ENCODE results near the gene TTC1.

TTC1 gene

DNA sequence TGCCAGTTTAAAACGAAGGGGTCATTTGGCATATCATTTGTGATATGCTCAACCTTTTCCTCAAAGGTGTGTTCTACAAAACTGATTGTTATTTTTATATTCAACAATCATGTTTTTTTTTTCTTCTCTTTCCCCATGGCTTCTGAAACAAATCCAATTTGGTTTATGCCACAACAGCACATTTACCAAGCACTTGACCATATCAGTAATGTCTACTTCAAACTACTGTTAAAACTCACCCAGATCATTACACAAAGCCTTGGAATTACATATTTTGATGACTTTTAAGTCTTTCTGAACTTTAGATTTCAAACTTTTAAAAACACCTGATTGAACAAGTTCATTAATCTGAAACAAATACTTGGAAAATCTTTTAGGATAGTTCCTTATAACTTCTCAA, 81.1 kb downstream of the TTC1 start:
- no peak for DNase-seq

DNA sequence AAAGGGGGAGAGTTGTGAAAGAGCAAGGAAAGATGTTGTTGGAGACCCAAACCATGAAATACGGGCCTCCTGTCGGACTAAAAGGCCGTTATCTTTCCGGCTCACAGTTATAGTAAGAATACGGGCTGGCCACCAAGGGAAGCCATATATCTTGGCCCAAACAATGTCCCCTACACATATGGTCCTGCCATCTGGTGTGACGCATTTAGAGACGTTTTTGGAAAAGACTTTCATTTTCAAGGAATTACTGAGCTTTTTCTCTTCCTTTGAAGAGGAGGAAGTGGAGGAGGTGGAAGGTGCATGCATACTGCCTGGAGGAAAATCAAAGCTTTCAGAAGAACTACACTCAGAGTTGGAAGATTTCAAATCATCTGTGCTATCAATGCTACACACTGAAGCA, 83.6 kb downstream of the TTC1 start:
- DNase-seq: no peak

DNA sequence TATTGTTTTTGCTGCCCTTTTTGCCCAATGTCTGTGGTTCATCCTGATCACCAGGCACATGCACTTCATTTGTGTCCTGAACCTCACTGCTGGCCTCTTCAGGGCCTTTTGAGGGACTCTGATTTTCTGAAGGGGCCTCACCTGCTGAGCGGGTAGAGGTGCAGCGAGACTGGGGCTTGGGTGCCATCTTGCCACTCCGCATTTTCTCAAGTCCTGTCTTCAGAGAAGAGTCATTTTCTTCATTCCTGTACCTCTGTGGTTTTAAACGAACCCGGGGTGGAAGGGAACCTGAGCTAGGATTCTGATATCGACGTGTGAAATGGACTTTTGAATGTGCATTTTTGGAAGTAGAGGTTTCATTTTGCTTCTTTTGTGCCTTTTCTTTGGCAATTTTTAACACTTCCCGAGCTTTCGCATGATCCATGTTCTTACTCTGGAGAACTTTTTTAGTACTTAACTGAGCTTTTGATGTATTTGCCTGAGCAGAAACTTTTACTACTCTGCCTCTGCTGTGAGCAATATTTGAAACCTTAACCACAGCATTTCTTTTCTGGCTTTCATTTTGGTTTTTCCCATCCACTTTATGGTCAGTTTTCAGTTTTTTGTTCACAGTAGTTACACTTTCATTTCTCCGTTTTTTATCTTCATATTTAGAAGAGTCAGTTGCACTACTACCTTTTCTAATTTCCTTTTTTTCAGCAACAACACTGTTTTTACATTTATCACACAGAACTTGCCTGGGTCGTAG, 84.2 kb downstream of the TTC1 start:
- DNase-seq: no peak

DNA sequence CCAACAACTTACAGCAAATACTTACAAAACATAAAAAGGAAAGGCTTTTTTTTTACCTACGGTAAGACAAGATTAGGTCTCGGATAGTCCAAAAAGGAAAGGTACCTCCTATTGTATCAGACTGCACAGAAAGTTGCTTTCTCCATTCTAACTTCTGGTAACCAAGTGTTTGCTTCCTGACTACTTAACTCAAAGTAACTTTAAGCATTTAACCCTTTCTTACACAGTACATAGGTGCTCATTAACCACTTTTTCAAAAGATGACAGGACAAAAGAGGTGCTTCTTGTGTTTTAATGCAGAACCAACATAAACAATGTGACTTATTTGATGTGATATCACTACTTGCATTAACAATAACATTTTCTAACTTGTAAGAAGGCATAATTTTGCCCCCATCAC, 87.2 kb downstream of the TTC1 start:
- no peak for DNase-seq

DNA sequence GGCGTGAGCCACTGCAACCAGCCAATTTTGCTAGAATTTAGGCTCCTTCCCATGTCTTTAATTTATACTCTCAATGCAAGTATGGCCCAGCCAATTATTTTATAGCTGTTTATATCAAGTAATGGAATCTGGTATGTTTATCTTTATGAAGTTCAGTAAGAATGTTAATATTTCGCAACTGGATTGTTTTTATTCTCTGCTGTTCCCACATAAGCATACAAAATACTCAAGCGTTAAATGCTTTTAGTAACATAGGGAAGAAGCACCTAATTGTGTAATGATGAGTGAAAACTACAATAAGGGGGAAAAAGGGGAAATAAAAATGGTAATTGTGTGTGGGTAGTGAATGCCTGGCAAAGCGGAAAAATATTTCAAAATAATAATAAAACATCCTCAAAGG, 89.1 kb downstream of the TTC1 start:
- no peak for DNase-seq

DNA sequence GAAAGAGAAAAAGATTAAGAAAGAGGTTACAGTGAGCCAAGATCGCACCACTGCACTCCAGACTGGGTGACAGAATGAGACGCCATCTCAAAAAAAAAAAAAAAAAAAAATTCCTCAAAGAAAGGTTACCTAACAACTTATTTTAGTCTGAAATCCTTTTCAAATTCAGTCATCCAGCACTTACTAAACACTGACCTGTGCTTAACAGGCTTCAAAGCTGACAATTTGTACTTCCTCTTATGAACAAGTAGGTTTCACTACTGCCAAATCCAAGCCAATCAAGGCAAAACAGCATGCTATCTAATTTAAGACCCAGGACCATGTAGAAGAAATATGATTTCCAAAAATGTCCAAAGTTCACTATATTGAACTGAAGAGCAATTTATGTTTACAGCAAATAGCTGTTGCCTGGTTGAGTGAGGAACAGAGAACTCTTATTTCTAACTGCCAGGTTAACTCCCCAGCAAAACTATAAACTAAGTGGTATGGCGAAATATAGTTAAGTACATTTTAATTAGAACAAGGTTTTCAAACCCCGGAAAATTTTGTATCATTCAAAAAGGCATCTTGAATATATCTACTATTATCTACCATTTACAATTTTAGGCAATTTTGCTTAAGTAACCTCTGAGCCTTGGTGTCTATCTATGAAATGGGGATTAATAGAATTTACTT, 96.9 kb downstream of the TTC1 start:
- DNase-seq: no peak

DNA sequence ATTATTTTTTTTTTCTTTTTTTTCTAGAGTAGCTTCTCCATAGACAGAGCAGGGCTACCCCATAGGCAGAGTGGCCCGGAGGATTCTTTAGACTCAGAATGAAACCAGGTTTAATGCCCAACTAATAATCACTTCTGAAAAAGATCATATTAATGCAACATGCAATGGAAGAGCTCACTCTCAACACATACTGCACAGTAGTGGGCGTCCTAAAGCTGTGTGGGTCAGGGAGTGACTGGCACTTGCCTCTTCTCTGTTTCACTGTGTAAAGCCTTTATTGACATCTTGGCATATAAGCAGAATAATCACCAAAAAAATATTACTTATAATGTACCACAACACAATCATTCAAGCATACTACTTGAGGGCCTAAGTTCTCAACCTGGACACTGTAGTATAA, 99.2 kb downstream of the TTC1 start:
- no peak for DNase-seq
